ENCODE measurements around the gene FYN. TPM values are rescaled to one million over a fixed set of nuclear protein-coding genes. Genes with fewer than 3 reads are reported as not detected.

FYN gene
- total RNA-seq, 1 experiment from 2014 or later, result 18.5 TPM

DNA sequence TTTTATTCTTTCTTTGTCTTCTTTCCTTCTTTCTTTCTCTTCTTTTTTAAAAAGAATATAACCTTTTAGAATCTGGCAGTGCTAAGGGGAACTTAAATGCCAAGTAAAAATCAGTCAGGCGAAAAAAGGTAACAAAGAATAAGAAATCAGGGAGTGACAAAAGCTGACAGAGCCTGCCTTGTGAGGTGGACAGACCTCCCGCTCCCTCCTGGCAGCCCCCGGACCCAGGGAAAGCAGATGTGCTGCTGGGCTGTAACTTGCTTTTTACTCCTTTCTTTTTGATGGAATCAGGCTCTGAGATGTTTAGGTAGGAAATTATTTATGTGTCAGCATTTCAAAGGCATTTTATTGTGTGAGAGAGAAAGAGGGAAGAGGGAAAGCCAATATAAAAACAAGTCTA lies 172.1 kb downstream of the FYN start (continued):
- TF ChIP-seq, protein P1, sequence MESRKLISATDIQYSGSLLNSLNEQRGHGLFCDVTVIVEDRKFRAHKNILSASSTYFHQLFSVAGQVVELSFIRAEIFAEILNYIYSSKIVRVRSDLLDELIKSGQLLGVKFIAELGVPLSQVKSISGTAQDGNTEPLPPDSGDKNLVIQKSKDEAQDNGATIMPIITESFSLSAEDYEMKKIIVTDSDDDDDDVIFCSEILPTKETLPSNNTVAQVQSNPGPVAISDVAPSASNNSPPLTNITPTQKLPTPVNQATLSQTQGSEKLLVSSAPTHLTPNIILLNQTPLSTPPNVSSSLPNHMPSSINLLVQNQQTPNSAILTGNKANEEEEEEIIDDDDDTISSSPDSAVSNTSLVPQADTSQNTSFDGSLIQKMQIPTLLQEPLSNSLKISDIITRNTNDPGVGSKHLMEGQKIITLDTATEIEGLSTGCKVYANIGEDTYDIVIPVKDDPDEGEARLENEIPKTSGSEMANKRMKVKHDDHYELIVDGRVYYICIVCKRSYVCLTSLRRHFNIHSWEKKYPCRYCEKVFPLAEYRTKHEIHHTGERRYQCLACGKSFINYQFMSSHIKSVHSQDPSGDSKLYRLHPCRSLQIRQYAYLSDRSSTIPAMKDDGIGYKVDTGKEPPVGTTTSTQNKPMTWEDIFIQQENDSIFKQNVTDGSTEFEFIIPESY (IDR thresholded peaks at IDR 0.05; ENCODE audit: extremely low read depth, insufficient replicate concordance, low read length), result no peak
- TF ChIP-seq EZH2 (IDR thresholded peaks at IDR 0.05) (no peak), CEBPB (IDR thresholded peaks at IDR 0.05; ENCODE audit: low read depth) (no peak), ZFX (IDR thresholded peaks at IDR 0.05) (no peak), POLR2A (IDR thresholded peaks at IDR 0.05; ENCODE audit: borderline replicate concordance, extremely low read depth, insufficient read depth, insufficient read length) (no peak), JUND (IDR thresholded peaks at IDR 0.05) (no peak), ELF1 (IDR thresholded peaks at IDR 0.05; ENCODE audit: borderline replicate concordance, low read depth) (no peak), TCF7L2 (IDR thresholded peaks at IDR 0.05; ENCODE audit: borderline replicate concordance, extremely low read depth, insufficient read depth, insufficient read length) (no peak), SRF (IDR thresholded peaks at IDR 0.05; ENCODE audit: low read depth) (no peak), CBX3 (IDR thresholded peaks at IDR 0.05; ENCODE audit: low read depth) (no peak), EGR1 (IDR thresholded peaks at IDR 0.05; ENCODE audit: low read depth) (no peak)
- TF ChIP-seq, protein P2, sequence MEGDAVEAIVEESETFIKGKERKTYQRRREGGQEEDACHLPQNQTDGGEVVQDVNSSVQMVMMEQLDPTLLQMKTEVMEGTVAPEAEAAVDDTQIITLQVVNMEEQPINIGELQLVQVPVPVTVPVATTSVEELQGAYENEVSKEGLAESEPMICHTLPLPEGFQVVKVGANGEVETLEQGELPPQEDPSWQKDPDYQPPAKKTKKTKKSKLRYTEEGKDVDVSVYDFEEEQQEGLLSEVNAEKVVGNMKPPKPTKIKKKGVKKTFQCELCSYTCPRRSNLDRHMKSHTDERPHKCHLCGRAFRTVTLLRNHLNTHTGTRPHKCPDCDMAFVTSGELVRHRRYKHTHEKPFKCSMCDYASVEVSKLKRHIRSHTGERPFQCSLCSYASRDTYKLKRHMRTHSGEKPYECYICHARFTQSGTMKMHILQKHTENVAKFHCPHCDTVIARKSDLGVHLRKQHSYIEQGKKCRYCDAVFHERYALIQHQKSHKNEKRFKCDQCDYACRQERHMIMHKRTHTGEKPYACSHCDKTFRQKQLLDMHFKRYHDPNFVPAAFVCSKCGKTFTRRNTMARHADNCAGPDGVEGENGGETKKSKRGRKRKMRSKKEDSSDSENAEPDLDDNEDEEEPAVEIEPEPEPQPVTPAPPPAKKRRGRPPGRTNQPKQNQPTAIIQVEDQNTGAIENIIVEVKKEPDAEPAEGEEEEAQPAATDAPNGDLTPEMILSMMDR (IDR thresholded peaks at IDR 0.05 in 2 of 3, conservative IDR thresholded peaks at IDR 0.05 in 1 of 3; ENCODE audit: borderline replicate concordance in 1 of 3, insufficient read depth in 1 of 3, low read depth in 2 of 3, low read length in 2 of 3), result no peak

DNA sequence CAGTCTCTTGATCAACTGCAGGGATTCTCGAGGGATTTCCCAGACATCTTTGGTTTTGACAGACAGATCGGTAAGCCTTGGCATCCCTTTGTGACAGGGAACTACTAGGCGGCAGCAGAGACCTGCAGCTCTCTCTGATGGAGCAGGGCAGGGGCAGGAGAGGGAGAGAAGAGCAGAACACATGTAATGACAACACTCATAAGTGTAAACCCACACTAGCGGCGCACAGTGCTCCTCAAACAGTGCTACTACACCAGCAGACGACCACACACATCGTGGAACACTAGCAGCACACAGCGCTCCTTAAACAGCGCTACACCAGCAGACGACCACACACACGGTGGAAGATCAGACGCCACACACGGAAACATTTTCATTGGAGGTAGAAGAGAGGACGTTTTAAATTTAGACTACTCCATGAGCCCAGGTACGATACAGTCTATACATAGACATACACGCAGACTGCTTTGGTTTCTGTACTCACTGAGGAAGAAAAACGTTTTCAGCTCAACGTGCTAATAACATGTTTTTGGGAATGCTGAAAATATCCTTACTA lies 173.0 kb downstream of the FYN start:
- intact Hi-C loops (cut with micrococcal nuclease), result no loop called here
- no TSS peak for BruUV-seq (replicated peaks)
- DNase-seq (ENCODE audit: low read depth, low spot score) (no peak), ATAC-seq (no peak)
- no peak overlapping the region for H3K4me2 ChIP-seq (ENCODE audit: low read length)
- no peaks in the 10 kb centered on the region for H3K36me3 ChIP-seq (ENCODE audit: control insufficient read depth in 1 of 2, insufficient read depth in 2 of 2, low read length in 2 of 2)
- no peak overlapping the region for H3K9ac ChIP-seq (ENCODE audit: low read length)
- H3K27me3 ChIP-seq (ENCODE audit: insufficient read depth, low read length), result no peaks in the 10 kb centered on the region
- no peak overlapping the region for H3K27ac ChIP-seq (ENCODE audit: low read depth, low read length)
- ChIA-PET RAD21 (ENCODE audit: low non-redundant PET in 1 of 2, low total read pairs in 2 of 2, uncharacterized antibody in 2 of 2, unreplicated experiment in 2 of 2) (no interaction called here), CTCF (no interaction called here), POLR2A (no interaction called here)
- no peaks in the 10 kb centered on the region for H3K79me2 ChIP-seq (ENCODE audit: insufficient read depth, low read length)
- TF ChIP-seq SP1 (IDR thresholded peaks at IDR 0.05; ENCODE audit: low read depth) (no peak), ZNF274 (IDR thresholded peaks at IDR 0.05; ENCODE audit: low read depth, low read length) (no peak), POLR2AphosphoS5 (IDR thresholded peaks at IDR 0.05; ENCODE audit: low read depth, low read length) (no peak), SIN3A (IDR thresholded peaks at IDR 0.05; ENCODE audit: low read depth) (no peak)
- TF ChIP-seq, protein P1 (IDR thresholded peaks at IDR 0.05; ENCODE audit: extremely low read depth, insufficient replicate concordance, low read length), result no peak
- no peaks in the 10 kb centered on the region for H3K9me2 ChIP-seq (ENCODE audit: insufficient read depth)
- no peaks in the 10 kb centered on the region for H3K4me1 ChIP-seq (ENCODE audit: control insufficient read depth in 1 of 2, insufficient read depth in 2 of 2, low read length in 2 of 2)
- no peak overlapping the region for H3K4me3 ChIP-seq (replicated peaks in 1 of 2; ENCODE audit: low read depth in 1 of 2, low read length in 2 of 2)
- no peaks in the 10 kb centered on the region for H3K9me3 ChIP-seq (ENCODE audit: control insufficient read depth in 1 of 2, insufficient read depth in 1 of 2, low read depth in 1 of 2, low read length in 2 of 2)
- H4K20me1 ChIP-seq (ENCODE audit: insufficient read depth), result no peaks in the 10 kb centered on the region
- no peak overlapping the region for H2AFZ ChIP-seq (ENCODE audit: low read depth, low read length, poor library complexity, severe bottlenecking)
